ENCODE measurements around the gene RPL35A.

The RPL35A gene

DNA sequence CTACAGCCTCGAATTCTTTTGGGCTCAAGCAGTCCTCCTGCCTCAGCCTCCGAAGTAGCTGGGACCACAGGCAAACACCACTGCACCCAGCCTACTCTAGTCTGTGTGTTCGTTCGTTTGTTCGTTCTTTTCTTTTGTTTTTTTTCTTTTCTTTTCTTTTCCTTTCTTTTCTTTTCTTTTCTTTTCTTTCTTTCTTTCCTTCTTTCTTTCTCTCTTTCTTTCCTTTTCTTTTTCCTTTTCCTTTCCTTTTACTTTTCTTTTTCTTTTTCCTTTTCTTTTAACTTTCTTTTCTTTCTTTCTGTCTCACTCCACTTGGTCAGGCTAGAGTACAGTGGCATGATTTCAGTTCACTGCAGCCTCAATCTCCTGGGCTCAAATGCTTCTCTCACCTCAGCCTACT is 46.9 kb downstream of the RPL35A start:
- 94% methylated on average over 5 of the region's 5 CpGs for WGBS (ENCODE audit: insufficient coverage)
- H3K36me3 ChIP-seq (ENCODE audit: control insufficient read depth in 4 of 4, insufficient read depth in 4 of 4, low read length in 3 of 4), result peaks cover 0 to 3% (median 0%) of the 10 kb centered on the region in 4 experiments
- DNase-seq, result no peak
- ChIA-PET CTCF (no interaction called here), POLR2A (no interaction called here)
- no peak overlapping the region for H3K27ac ChIP-seq (ENCODE audit: insufficient read depth in 1 of 2, low read depth in 1 of 2, low read length in 2 of 2, poor library complexity in 1 of 2, severe bottlenecking in 2 of 2)
- no peaks in the 10 kb centered on the region for H3K27me3 ChIP-seq (replicated peaks in 2 of 5; ENCODE audit: control insufficient read depth in 4 of 5, insufficient read depth in 5 of 5, low read length in 4 of 5)
- no peaks in the 10 kb centered on the region for H3K4me1 ChIP-seq (ENCODE audit: control extremely low read depth in 1 of 4, control insufficient read depth in 4 of 4, insufficient read depth in 4 of 4, low read length in 3 of 4)
- no peak overlapping the region for H3K4me3 ChIP-seq (ENCODE audit: control insufficient read depth in 1 of 7, extremely low read depth in 1 of 7, insufficient read depth in 4 of 7, low read depth in 2 of 7, low read length in 6 of 7)
- H3K9me3 ChIP-seq (ENCODE audit: control extremely low read depth in 1 of 5, control insufficient read depth in 4 of 5, insufficient read depth in 2 of 5, low read depth in 1 of 5, low read length in 4 of 5), result no peaks in the 10 kb centered on the region

DNA sequence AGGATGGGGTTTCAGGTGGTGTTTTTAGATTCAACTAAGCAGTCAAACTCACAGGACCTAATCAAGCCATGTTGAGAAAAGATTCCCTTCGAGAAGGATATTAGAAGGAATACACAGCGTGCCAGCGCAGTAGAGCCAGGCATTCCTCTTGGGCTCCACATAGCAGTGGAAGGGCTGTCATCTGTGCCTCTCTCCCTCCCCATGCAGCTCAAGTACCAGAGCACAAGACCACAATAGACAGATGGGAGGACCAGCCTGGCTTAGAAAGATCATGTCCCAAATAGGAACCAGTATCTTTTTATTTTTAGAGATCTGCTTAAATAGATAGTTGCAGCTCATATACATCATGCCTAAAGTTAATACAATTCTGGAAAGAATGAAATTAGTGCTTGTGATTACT is 47.9 kb downstream of the RPL35A start:
- CTCF ChIA-PET, result no interaction called here
- 100% methylated on average over 3 of the region's 3 CpGs for WGBS (ENCODE audit: insufficient coverage)
- no peaks in the 10 kb centered on the region for H3K9me3 ChIP-seq (ENCODE audit: control extremely low read depth in 1 of 5, control insufficient read depth in 4 of 5, insufficient read depth in 2 of 5, low read depth in 1 of 5, low read length in 4 of 5)
- no peak for DNase-seq
- POLR2A ChIA-PET, result no interaction called here
- peaks cover 0 to 3% (median 0%) of the 10 kb centered on the region in 4 experiments for H3K36me3 ChIP-seq (ENCODE audit: control insufficient read depth in 4 of 4, insufficient read depth in 4 of 4, low read length in 3 of 4)
- no peak overlapping the region for H3K4me3 ChIP-seq (ENCODE audit: control insufficient read depth in 1 of 7, extremely low read depth in 1 of 7, insufficient read depth in 4 of 7, low read depth in 2 of 7, low read length in 6 of 7)
- no peak overlapping the region for H3K27ac ChIP-seq (ENCODE audit: insufficient read depth in 1 of 2, low read depth in 1 of 2, low read length in 2 of 2, poor library complexity in 1 of 2, severe bottlenecking in 2 of 2)
- H3K27me3 ChIP-seq (replicated peaks in 2 of 5; ENCODE audit: control insufficient read depth in 4 of 5, insufficient read depth in 5 of 5, low read length in 4 of 5), result no peaks in the 10 kb centered on the region
- H3K4me1 ChIP-seq (ENCODE audit: control extremely low read depth in 1 of 4, control insufficient read depth in 4 of 4, insufficient read depth in 4 of 4, low read length in 3 of 4), result no peaks in the 10 kb centered on the region

All from common myeloid progenitor, CD34-positive (primary cell).